Neural cell (in vitro differentiated cells): ENCODE data around the gene RFX7.

Experiments
- CTCF ChIP-seq: fragments of 450-650 bp; IDR thresholded peaks from 2 replicates; pipeline ENCODE4 v1.5.1; 2014; ENCODE audit warnings: antibody characterized with exemption, mild to moderate bottlenecking, moderate library complexity; ENCODE audit not compliant: poor library complexity, severe bottlenecking
- EZH2 ChIP-seq: fragments of 200-600, 300-800 bp; shearing (Covaris generic), sonication (generic); IDR thresholded peaks from 2 replicates; pipeline ENCODE4 v1.6.1; 2014; ENCODE audit warnings: antibody characterized with exemption, low read length, borderline replicate concordance, mild to moderate bottlenecking; ENCODE audit not compliant: insufficient read depth, poor library complexity, severe bottlenecking
- MXI1 ChIP-seq: fragments of 450-650 bp; conservative IDR thresholded peaks from 2 replicates; pipeline ENCODE4 v1.6.1; 2014; ENCODE audit warnings: antibody characterized with exemption, mild to moderate bottlenecking; ENCODE audit not compliant: poor library complexity, severe bottlenecking
- POLR2AphosphoS5 ChIP-seq: IDR thresholded peaks from 2 replicates; pipeline ENCODE4 v1.6.1; 2012

GRCh38 chr15:56098195-56098863 is 145.3 kb downstream of the RFX7 start:
- TF ChIP-seq CTCF, result peak; percentile 13
- TF ChIP-seq POLR2AphosphoS5, result no peak
- TF ChIP-seq EZH2, result no peak
- TF ChIP-seq MXI1, result no peak
